Keratinocyte (primary cell): ENCODE results near the gene ARL15.

Experiments used
- CTCF ChIP-seq, 3 experiments: IDR thresholded peaks in 1 of 3; conservative IDR thresholded peaks in 1 of 3; optimal IDR thresholded peaks in 1 of 3; 2 replicates in 2 of 3; 3 replicates in 1 of 3; pipeline versions ENCODE3 to v1.5.1; 2011; ENCODE audit warnings: low read length in 3 of 3, mild to moderate bottlenecking in 3 of 3, moderate library complexity in 2 of 3, control low read depth in 1 of 3, inconsistent platforms in 1 of 3; ENCODE audit not compliant: insufficient read depth in 2 of 3; ENCODE audit errors: extremely low read depth in 1 of 3
- EZH2 ChIP-seq: IDR thresholded peaks from one replicate; pipeline ENCODE4 v1.6.1; 2012; ENCODE audit warnings: inconsistent platforms, mild to moderate bottlenecking, low read length, moderate library complexity

GRCh38 chr5:54195701-54196100 is 114.7 kb downstream of the ARL15 start:
- TF ChIP-seq CTCF (optimal IDR thresholded peaks at IDR 0.05 in 1 of 3, IDR thresholded peaks at IDR 0.05 in 1 of 3, conservative IDR thresholded peaks at IDR 0.05 in 1 of 3; ENCODE audit: extremely low read depth in 1 of 3, insufficient read depth in 2 of 3, low read length in 3 of 3), result no peak
- TF ChIP-seq EZH2, result no peak
